Panc1 (cell line): Measurements from ENCODE around the gene KCNQ1.

Experiments used
- POLR2AphosphoS5 ChIP-seq: IDR thresholded peaks from 2 replicates; pipeline ENCODE4 v1.6.1; 2012; ENCODE audit warnings: mild to moderate bottlenecking, low read depth, low read length, moderate library complexity
- TF ChIP-seq, protein P1 (sequence below), 2 experiments: IDR thresholded peaks; 2 replicates each; pipeline ENCODE4 v1.6.1; 2011 to 2012; ENCODE audit warnings: low read depth in 2 of 2, control low read depth in 1 of 2, low read length in 1 of 2, mild to moderate bottlenecking in 1 of 2, moderate library complexity in 1 of 2; ENCODE audit not compliant: insufficient read depth in 1 of 2
- TF ChIP-seq, protein P2 (sequence below): fragments of 450-650 bp; IDR thresholded peaks from 2 replicates; pipeline ENCODE4 v1.5.1; 2017; ENCODE audit warnings: mild to moderate bottlenecking

DNA sequence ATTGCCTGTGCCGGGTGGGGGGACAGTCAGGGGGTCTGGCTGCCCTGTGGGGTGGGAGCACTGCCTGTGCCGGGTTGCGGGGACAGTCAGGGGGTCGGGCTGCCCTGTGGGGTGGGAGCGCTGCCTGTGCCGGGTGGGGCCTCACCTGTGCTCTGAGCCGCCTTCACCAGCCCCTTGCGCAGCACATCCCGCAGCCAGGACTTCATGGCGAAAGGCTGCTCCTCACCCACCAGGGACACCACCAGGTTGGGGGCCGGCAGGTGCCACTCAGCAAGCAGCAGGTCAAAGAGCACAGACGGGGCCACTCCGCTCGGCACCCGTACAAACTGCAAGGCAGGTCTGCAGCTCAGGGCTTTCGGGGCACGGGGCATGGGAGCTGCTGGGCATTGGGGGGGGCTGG lies 22.8 kb upstream of the KCNQ1 start:
- TF ChIP-seq, protein P1, sequence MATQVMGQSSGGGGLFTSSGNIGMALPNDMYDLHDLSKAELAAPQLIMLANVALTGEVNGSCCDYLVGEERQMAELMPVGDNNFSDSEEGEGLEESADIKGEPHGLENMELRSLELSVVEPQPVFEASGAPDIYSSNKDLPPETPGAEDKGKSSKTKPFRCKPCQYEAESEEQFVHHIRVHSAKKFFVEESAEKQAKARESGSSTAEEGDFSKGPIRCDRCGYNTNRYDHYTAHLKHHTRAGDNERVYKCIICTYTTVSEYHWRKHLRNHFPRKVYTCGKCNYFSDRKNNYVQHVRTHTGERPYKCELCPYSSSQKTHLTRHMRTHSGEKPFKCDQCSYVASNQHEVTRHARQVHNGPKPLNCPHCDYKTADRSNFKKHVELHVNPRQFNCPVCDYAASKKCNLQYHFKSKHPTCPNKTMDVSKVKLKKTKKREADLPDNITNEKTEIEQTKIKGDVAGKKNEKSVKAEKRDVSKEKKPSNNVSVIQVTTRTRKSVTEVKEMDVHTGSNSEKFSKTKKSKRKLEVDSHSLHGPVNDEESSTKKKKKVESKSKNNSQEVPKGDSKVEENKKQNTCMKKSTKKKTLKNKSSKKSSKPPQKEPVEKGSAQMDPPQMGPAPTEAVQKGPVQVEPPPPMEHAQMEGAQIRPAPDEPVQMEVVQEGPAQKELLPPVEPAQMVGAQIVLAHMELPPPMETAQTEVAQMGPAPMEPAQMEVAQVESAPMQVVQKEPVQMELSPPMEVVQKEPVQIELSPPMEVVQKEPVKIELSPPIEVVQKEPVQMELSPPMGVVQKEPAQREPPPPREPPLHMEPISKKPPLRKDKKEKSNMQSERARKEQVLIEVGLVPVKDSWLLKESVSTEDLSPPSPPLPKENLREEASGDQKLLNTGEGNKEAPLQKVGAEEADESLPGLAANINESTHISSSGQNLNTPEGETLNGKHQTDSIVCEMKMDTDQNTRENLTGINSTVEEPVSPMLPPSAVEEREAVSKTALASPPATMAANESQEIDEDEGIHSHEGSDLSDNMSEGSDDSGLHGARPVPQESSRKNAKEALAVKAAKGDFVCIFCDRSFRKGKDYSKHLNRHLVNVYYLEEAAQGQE (IDR thresholded peaks at IDR 0.05; ENCODE audit: insufficient read depth in 1 of 2, low read depth in 2 of 2, low read length in 1 of 2), result no peak
- TF ChIP-seq, protein P2, sequence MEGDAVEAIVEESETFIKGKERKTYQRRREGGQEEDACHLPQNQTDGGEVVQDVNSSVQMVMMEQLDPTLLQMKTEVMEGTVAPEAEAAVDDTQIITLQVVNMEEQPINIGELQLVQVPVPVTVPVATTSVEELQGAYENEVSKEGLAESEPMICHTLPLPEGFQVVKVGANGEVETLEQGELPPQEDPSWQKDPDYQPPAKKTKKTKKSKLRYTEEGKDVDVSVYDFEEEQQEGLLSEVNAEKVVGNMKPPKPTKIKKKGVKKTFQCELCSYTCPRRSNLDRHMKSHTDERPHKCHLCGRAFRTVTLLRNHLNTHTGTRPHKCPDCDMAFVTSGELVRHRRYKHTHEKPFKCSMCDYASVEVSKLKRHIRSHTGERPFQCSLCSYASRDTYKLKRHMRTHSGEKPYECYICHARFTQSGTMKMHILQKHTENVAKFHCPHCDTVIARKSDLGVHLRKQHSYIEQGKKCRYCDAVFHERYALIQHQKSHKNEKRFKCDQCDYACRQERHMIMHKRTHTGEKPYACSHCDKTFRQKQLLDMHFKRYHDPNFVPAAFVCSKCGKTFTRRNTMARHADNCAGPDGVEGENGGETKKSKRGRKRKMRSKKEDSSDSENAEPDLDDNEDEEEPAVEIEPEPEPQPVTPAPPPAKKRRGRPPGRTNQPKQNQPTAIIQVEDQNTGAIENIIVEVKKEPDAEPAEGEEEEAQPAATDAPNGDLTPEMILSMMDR, result no peak; the same call in 1 of the 2 replicates
- no peak for TF ChIP-seq POLR2AphosphoS5
